Hepatic stellate cell (primary cell): ENCODE data around the gene PLD3.
A peak's percentile ranks its signal among the peaks of the same experiment; 100 is the strongest.

Experiments used
- DNase-seq: peaks from one replicate; pipeline ENCODE4 v3.0.0; 2011; ENCODE audit warnings: low spot score

The PLD3 gene

GRCh38 chr19:40348125-40348913, at the start of gene PLD3, which contains the start of gene C19orf47:
TSS of gene PLD3 (plus strand) at chr19:40348695. CDS start at chr19:40366484, 17,789 bp downstream.
TSS of gene C19orf47 (minus strand) at chr19:40348397. CDS start at chr19:40341857, 6,540 bp downstream.
- DNase-seq, result peak; percentile 100

- no peak for DNase-seq
These were observed 47.8 kb upstream of the PLD3 start for GRCh38 chr19:40300668-40301067.

- DNase-seq, result no peak
These were observed 46.1 kb upstream of the PLD3 start for GRCh38 chr19:40302224-40303011.

GRCh38 chr19:40303765-40304164, 44.7 kb upstream of the PLD3 start:
- no peak for DNase-seq

DNA sequence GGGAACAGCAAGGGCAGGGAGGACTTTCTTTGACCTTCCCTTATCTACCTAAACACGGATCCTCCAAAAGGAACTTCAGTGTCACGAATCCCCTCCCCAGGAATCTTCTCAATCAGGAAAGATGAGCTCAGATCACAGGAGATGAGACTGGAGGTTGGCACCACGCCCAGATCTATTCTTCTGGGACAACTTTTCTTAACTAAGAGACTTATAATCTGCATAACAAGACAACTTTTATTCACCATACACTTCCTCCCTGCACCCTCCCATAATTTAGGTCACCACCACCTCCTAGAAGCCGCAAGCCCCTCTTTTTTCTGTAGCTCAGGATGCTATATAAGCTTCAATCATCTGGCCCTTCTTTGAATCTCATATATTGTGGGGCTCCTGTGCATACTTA, 44.2 kb upstream of the PLD3 start:
- DNase-seq, result no peak

GRCh38 chr19:40305403-40305802, 43.1 kb upstream of the PLD3 start:
- peak; percentile 88 for DNase-seq

DNA sequence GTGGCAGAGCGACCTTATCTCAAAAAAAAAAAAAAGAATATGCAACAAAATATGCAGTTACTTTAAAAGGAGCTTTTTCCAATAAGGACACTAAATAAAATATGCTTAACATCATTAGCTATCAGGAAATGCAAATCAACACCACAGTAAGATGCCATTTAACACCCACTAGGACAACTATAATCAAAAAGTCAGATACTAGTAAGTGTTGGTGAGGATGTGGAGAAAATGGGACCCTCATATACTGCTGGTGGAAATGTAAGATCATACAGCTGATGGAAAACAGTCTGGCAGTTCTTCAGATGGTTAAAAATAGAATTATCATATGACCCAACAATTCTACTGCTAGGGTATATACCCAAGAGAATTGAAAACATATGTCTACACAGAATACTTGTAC, 38.8 kb upstream of the PLD3 start:
- DNase-seq, result no peak

- DNase-seq, result no peak
These were observed 36.0 kb upstream of the PLD3 start for GRCh38 chr19:40312533-40312932.

GRCh38 chr19:40313229-40313983, 35.1 kb upstream of the PLD3 start:
- DNase-seq, result no peak

GRCh38 chr19:40314656-40315055, 33.8 kb upstream of the PLD3 start:
- no peak for DNase-seq

- DNase-seq, result no peak
These were observed 32.6 kb upstream of the PLD3 start for GRCh38 chr19:40315812-40316470.

GRCh38 chr19:40317338-40317737, 31.2 kb upstream of the PLD3 start:
- DNase-seq, result no peak

GRCh38 chr19:40320558-40320935, 27.9 kb upstream of the PLD3 start:
- DNase-seq, result no peak

- no peak for DNase-seq
These were observed 27.4 kb upstream of the PLD3 start for GRCh38 chr19:40321076-40321475.

DNA sequence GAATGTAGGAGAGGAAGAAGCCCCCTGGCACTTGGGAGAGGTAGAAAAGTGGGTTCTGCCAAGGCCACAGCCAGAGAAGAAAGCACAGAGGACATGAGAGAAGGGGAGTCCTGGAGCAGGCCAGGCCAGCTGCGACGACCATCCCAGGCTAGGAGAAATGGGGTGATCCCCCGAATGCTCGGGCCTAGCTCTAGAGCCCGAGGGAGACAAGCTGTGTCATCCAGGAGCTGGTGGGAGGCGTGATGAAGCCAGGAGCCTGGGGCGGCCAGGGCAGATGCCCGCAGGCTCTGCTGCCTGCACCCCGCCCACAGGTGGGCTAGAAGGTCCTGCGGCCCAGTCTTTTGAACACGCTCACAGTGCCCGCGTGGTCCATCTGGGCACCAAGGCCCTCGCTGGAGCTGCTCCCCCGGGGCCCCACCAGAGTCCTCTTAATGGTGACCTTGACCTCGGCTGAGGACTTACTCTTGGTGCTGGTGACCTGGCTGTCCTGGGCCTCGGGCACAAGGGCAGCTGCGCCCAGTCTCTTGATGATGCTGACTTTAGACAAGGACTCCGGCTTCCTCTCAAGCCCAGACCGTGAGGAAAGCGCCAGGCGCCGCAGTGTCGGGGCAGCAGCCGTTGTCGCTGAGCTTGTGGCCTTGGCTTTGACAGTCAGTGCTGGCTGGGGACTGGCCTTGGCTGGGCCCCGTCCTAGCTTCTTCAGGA, 26.8 kb upstream of the PLD3 start:
- DNase-seq, result no peak

GRCh38 chr19:40322271-40322610, 26.3 kb upstream of the PLD3 start:
- DNase-seq, result peak; percentile 32

GRCh38 chr19:40322951-40323615, 25.4 kb upstream of the PLD3 start:
- no peak for DNase-seq

GRCh38 chr19:40323705-40324104, 24.8 kb upstream of the PLD3 start:
- DNase-seq, result no peak

- DNase-seq, result no peak
These were observed 22.3 kb upstream of the PLD3 start for GRCh38 chr19:40326201-40326600.

DNA sequence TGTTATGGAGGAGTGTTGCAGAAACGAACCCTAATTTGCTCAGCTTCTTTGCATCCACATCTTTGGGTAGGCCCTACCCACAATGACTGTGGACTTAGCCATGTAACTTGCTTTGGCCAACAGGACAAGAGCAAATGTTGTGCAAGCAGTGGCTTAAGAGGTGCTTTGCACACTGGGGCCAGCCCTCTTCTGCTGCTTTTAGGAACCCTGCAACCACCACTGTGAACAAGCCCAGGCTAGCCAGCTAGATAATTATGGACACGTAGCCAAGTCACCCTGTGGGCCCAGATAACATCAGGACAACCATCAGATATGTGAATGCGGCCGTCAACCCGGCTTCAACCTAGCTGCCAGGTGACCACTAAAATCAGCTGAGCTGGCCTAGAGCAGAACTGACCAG, 17.4 kb upstream of the PLD3 start:
- DNase-seq, result no peak

DNA sequence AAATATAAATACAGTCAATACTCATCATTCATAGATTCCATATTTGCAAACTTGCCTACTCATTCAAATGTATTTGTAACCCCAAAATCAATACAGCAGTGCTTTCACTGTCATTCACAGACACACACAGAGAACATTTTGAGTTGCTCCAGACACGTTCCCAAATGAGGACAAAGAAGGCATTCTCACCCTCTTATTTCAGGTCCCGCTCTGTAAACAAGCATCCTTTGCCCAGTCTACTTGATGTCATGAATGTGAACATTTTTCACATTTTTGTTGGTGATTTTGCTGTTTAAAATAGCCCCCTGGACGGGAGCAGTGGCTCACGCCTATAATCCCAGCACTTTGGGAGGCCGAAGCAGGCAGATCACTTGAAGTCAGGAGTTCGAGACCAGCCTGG, 15.8 kb upstream of the PLD3 start:
- no peak for DNase-seq
